Activated CD8-positive, alpha-beta memory T cell treated with anti-CD3 and anti-CD28 coated beads, Interleukin-2, amount 50 U/mL, for 1 hour (primary cell): ENCODE results near the gene KTI12.

Experiments
- DNase-seq: peaks from one replicate; pipeline ENCODE4 v3.0.0-alpha.2; 2020; ENCODE audit errors: extremely low read depth

Gene KTI12

GRCh38 chr1:51988254-51988653, 45.4 kb downstream of the KTI12 start:
- DNase-seq: no peak

DNA sequence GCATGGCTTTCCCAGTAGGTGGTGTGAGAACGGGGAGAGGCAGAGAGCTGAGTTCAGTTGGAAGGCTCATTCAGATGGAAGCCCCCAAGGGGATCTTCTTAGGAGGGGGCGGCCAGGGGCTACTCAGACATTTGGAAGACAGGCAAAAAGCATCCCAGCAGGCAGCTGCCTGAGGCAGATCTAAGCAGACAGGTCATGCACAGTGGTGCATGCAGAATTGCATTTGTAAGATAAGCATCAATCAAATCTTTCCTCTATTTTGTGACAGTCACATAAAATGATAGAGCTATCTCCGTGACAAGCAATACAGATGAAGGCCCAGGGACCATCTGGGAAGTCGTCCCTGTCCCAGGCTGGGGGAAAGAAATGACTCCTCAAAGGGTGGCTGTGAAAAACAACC, 46.9 kb downstream of the KTI12 start:
- DNase-seq: no peak

- DNase-seq: no peak
Observed at GRCh38 chr1:51982161-51982560, 51.4 kb downstream of the KTI12 start.
